HG02840 (cell line): ENCODE results near the gene KDM7A.
"Not testable (repeated sequence)": the region's sequence is repeated elsewhere in the genome, so short reads cannot be mapped to it uniquely, and the experiment has no call there.

Experiments used
- ATAC-seq: cut with Tn5 transposase; IDR thresholded peaks from one replicate; pipeline ENCODE4 v1.9.1; 2021; ENCODE audit warnings: mild to moderate bottlenecking, moderate library complexity, moderate number of reproducible peaks; ENCODE audit not compliant: unreplicated experiment, low FRiP score

Gene KDM7A

GRCh38 chr7:140176811-140177702 lies at the start of gene KDM7A:
Gene KDM7A, minus strand, starts transcription at chr7:140176983. Its CDS starts 46 bp downstream, at chr7:140176937.
- peak; percentile 63 for ATAC-seq

- ATAC-seq: no peak
Observed at GRCh38 chr7:140225562-140226249, 48.9 kb upstream of the KDM7A start.

- no peak for ATAC-seq
Observed at GRCh38 chr7:140223515-140224221, 46.9 kb upstream of the KDM7A start.

GRCh38 chr7:140222814-140223213 lies 46.0 kb upstream of the KDM7A start:
- ATAC-seq: no peak

GRCh38 chr7:140219672-140220524 lies 43.1 kb upstream of the KDM7A start:
- ATAC-seq: no peak

- no peak for ATAC-seq
Observed at GRCh38 chr7:140218656-140219055, 41.9 kb upstream of the KDM7A start.

GRCh38 chr7:140217750-140218501 lies 41.1 kb upstream of the KDM7A start:
- no peak for ATAC-seq

GRCh38 chr7:140215281-140215680 lies 38.5 kb upstream of the KDM7A start:
- no peak for ATAC-seq

- no peak for ATAC-seq
Observed at GRCh38 chr7:140214075-140214684, 37.4 kb upstream of the KDM7A start.

- ATAC-seq: no peak
Observed at GRCh38 chr7:140213684-140214074, 36.9 kb upstream of the KDM7A start.

- peak; percentile 48 for ATAC-seq
Observed at GRCh38 chr7:140212100-140212881, 35.5 kb upstream of the KDM7A start.

GRCh38 chr7:140211698-140212097 lies 34.9 kb upstream of the KDM7A start:
- ATAC-seq: no peak

GRCh38 chr7:140209866-140210609 lies 33.3 kb upstream of the KDM7A start:
- peak; percentile 91 for ATAC-seq

GRCh38 chr7:140206616-140207389 lies 30.0 kb upstream of the KDM7A start:
- no peak for ATAC-seq

- ATAC-seq: no peak
Observed at GRCh38 chr7:140205600-140205999, 28.8 kb upstream of the KDM7A start.

GRCh38 chr7:140203556-140203955 lies 26.8 kb upstream of the KDM7A start:
- ATAC-seq: no peak

GRCh38 chr7:140202942-140203341 lies 26.2 kb upstream of the KDM7A start:
- ATAC-seq: not testable (repeated sequence)
